ENCODE data around the gene NDUFV3.
"Not testable (repeated sequence)": the region's sequence is repeated elsewhere in the genome, so short reads cannot be mapped to it uniquely, and the experiment has no call there.

Gene NDUFV3

DNA sequence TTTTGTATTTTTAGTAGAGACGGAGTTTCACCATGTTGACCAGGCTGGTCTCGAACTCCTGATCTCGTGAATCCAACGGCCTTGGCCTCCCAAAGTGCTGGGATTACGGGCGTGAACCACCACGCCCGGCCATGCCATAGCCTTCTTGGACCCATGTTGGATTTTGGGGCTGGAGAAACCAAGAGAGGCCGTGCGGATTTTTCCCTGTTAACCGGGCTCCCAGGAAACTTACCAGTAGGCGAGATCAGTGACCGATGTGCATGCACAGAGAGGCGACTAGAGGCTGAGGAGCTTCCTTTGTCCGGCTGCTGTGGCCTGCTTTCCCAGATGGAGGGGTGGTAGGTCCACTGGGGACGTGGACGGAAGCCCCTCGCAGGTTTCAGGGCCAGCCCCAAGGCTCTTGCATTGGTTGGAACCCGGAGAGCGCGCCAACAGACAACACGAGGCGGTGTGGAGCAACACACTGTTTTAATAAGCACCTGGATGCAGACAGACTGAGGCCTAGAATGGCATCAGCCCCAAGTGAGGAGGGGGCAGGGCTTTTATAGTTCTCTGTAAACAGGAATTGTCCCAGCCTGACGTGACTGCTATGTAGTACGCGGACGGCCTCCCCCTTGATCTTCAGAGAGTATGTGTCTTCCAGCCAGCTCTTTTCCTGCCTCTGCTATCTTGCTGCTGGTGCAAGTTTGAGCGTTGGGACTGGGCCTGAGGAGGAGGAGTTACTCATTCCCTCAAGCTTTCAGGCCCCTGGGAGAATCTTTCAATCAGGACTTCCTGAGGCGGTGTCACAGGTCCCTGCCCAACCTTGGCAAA lies 32.2 kb downstream of the NDUFV3 start, which contains the start of gene ERVH48-1:
Gene ERVH48-1 (minus strand): TSS at position 517 of the 813 bp plus-strand sequence. CDS start 6,624 bp downstream, outside the sequence.
- TF ChIP-seq, protein P1, sequence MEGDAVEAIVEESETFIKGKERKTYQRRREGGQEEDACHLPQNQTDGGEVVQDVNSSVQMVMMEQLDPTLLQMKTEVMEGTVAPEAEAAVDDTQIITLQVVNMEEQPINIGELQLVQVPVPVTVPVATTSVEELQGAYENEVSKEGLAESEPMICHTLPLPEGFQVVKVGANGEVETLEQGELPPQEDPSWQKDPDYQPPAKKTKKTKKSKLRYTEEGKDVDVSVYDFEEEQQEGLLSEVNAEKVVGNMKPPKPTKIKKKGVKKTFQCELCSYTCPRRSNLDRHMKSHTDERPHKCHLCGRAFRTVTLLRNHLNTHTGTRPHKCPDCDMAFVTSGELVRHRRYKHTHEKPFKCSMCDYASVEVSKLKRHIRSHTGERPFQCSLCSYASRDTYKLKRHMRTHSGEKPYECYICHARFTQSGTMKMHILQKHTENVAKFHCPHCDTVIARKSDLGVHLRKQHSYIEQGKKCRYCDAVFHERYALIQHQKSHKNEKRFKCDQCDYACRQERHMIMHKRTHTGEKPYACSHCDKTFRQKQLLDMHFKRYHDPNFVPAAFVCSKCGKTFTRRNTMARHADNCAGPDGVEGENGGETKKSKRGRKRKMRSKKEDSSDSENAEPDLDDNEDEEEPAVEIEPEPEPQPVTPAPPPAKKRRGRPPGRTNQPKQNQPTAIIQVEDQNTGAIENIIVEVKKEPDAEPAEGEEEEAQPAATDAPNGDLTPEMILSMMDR (IDR thresholded peaks at IDR 0.05; ENCODE audit: borderline replicate concordance, extremely low read depth, low read length, poor library complexity, severe bottlenecking) = no peak
- no peak for TF ChIP-seq EZH2 (IDR thresholded peaks at IDR 0.05; ENCODE audit: borderline replicate concordance, low read depth, low read length, severe bottlenecking)
- H2AFZ ChIP-seq (ENCODE audit: low read depth, low read length) = peak within 1 kb of the TSS; percentile 72
- H3K4me3 ChIP-seq (ENCODE audit: low read depth in 1 of 2, low read length in 2 of 2) = peak within 1 kb of the TSS in 1 of 2 experiments; percentile 47; a peak in 2 of 4 replicates
- peak within 1 kb of the TSS; percentile 88 for H3K27ac ChIP-seq (ENCODE audit: low read length)
- H3K79me2 ChIP-seq (ENCODE audit: insufficient read depth, low read length) = peaks cover 2% of the 10 kb centered on the region; the same call in 1 of the 2 replicates
- H3K27me3 ChIP-seq (ENCODE audit: insufficient read depth, low read length, poor library complexity) = no peaks in the 10 kb centered on the region
- ATAC-seq (ENCODE audit: insufficient read depth, low read depth) (peak; percentile 41), DNase-seq (peak; percentile 72)
- peaks cover 28% of the 10 kb centered on the region for H3K4me1 ChIP-seq (ENCODE audit: insufficient read depth, low read length)
- no peaks in the 10 kb centered on the region for H3K36me3 ChIP-seq (ENCODE audit: insufficient read depth, low read length)
- H3K9ac ChIP-seq (ENCODE audit: low read depth, low read length) = peak within 1 kb of the TSS; percentile 44
- H4K20me1 ChIP-seq (ENCODE audit: insufficient read depth, low read length) = no peaks in the 10 kb centered on the region
- H3K4me2 ChIP-seq (ENCODE audit: insufficient read depth, low read length) = peak within 1 kb of the TSS; percentile 58
- no peaks in the 10 kb centered on the region for H3K9me3 ChIP-seq (ENCODE audit: insufficient read depth, low read length, severe bottlenecking)

GRCh38 chr21:42927474-42928200 lies 34.5 kb downstream of the NDUFV3 start:
- H3K4me1 ChIP-seq (ENCODE audit: insufficient read depth, low read length) = peaks cover 28% of the 10 kb centered on the region
- ATAC-seq (ENCODE audit: insufficient read depth, low read depth); H3K9me3 ChIP-seq (ENCODE audit: insufficient read depth, low read length, severe bottlenecking); H3K4me2 ChIP-seq (ENCODE audit: insufficient read depth, low read length); H3K79me2 ChIP-seq (ENCODE audit: insufficient read depth, low read length); H3K36me3 ChIP-seq (ENCODE audit: insufficient read depth, low read length); H2AFZ ChIP-seq (ENCODE audit: low read depth, low read length); H3K4me3 ChIP-seq (ENCODE audit: low read depth in 1 of 2, low read length in 2 of 2); H3K27me3 ChIP-seq (ENCODE audit: insufficient read depth, low read length, poor library complexity); H3K27ac ChIP-seq (ENCODE audit: low read length); H3K9ac ChIP-seq (ENCODE audit: low read depth, low read length); DNase-seq; H4K20me1 ChIP-seq (ENCODE audit: insufficient read depth, low read length): not testable (repeated sequence)

- Histone ChIP-seq H3K4me3 (ENCODE audit: low read depth in 1 of 2, low read length in 2 of 2) (no peak overlapping the region), H4K20me1 (ENCODE audit: insufficient read depth, low read length) (no peaks in the 10 kb centered on the region), H3K27me3 (ENCODE audit: insufficient read depth, low read length, poor library complexity) (no peaks in the 10 kb centered on the region), H3K9ac (ENCODE audit: low read depth, low read length) (no peak overlapping the region), H3K9me3 (ENCODE audit: insufficient read depth, low read length, severe bottlenecking) (no peaks in the 10 kb centered on the region), H3K36me3 (ENCODE audit: insufficient read depth, low read length) (no peaks in the 10 kb centered on the region), H3K4me1 (ENCODE audit: insufficient read depth, low read length) (peaks cover 9% of the 10 kb centered on the region), H3K27ac (ENCODE audit: low read length) (no peak overlapping the region), H2AFZ (ENCODE audit: low read depth, low read length) (no peak overlapping the region), H3K4me2 (ENCODE audit: insufficient read depth, low read length) (no peak overlapping the region), H3K79me2 (ENCODE audit: insufficient read depth, low read length) (no peaks in the 10 kb centered on the region)
- ATAC-seq (ENCODE audit: insufficient read depth, low read depth) (no peak), DNase-seq (no peak)
- no peak for TF ChIP-seq EZH2 (IDR thresholded peaks at IDR 0.05; ENCODE audit: borderline replicate concordance, low read depth, low read length, severe bottlenecking)
- TF ChIP-seq, protein P1 (IDR thresholded peaks at IDR 0.05; ENCODE audit: borderline replicate concordance, extremely low read depth, low read length, poor library complexity, severe bottlenecking) = no peak
Measured at GRCh38 chr21:42929969-42930368, 36.9 kb downstream of the NDUFV3 start.
